ENCODE measurements around the gene MYO3B.

DNA sequence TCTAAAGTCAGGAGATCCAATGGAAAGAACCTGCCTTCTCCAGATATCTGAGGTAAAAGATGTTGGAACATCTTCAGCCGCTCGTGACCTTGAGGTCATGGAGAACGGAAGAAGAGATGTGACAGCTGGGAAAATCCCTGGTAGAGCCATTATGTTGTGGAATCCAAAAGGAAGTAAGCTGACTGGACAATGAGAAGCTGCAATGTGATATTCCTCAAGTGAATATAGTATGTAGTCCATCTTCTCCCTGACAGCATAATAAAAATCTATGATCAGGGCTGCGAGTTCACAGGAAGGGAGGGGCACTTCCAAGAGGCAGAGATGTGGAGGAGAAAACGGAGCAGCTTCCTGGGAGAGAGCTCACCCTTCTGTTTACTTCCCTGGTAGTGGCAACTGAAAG, 336.2 kb downstream of the MYO3B start:
- TF ChIP-seq, protein P1, sequence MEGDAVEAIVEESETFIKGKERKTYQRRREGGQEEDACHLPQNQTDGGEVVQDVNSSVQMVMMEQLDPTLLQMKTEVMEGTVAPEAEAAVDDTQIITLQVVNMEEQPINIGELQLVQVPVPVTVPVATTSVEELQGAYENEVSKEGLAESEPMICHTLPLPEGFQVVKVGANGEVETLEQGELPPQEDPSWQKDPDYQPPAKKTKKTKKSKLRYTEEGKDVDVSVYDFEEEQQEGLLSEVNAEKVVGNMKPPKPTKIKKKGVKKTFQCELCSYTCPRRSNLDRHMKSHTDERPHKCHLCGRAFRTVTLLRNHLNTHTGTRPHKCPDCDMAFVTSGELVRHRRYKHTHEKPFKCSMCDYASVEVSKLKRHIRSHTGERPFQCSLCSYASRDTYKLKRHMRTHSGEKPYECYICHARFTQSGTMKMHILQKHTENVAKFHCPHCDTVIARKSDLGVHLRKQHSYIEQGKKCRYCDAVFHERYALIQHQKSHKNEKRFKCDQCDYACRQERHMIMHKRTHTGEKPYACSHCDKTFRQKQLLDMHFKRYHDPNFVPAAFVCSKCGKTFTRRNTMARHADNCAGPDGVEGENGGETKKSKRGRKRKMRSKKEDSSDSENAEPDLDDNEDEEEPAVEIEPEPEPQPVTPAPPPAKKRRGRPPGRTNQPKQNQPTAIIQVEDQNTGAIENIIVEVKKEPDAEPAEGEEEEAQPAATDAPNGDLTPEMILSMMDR (conservative IDR thresholded peaks at IDR 0.05; ENCODE audit: low read depth, low read length), result no peak
- no peak for TF ChIP-seq EZH2 (IDR thresholded peaks at IDR 0.05; ENCODE audit: borderline replicate concordance, low read depth, low read length, poor library complexity, severe bottlenecking)
